ENCODE data around the gene PRKCA.

Gene PRKCA

DNA sequence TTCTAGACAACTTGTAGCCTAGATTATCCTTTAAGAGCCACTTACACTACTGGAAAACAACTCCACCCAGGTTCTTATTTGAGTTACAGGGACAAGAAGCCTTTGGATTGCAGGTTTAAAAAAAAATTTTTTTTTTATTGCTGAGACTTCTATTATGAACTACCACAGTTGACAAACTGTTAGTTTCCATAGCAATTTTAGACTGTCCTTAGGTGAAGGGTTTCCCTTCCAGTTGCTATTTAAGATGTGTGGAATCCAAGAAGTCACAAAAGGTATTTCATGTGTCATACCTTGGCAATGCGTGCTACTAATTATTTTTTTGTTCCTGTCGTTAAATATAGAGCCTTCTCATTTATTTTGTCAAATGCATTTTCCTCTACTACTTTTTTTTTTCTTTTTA lies 253.2 kb downstream of the PRKCA start:
- DNase-seq = no peak

DNA sequence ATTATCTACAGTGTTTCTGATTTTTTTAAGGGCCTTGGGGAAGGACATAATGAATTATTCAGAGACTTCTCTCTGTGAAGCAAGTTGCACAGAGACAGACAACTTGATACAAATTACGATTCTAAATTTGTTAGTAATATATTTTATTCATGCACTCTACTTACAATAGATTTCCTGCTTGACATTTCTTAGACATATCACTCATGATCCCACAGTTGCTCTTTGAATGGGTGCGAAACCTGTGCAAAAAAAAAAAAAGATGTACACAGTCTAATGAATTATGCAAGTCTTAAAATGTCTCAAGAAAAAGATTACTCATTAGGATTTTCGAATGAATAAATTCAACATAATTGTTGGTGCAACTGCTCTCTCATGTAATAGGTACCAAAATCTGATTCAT lies 254.8 kb downstream of the PRKCA start:
- DNase-seq = no peak

GRCh38 chr17:66557886-66558285 lies 255.5 kb downstream of the PRKCA start:
- DNase-seq = no peak

GRCh38 chr17:66560691-66561090 lies 258.3 kb downstream of the PRKCA start:
- DNase-seq = no peak

DNA sequence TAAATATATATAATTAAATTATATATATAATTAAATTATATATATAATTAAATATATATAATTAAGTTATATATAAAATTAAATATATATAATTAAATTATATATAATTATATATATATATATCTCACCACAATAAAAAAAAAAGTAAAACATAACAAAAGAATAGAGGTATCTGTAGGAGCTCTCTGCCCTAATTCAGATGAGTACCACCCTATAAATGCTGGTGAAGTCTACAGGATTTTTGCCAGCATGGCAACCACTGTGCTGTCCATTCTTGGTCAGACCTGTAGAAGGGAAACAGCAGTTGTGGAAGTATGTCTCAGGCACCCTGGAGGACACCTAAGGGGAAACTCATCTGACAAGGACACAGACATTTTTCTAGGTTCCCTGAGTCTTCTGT lies 259.7 kb downstream of the PRKCA start:
- no peak for DNase-seq

- no peak for DNase-seq
These were observed 262.6 kb downstream of the PRKCA start for GRCh38 chr17:66564992-66565465.

- no peak for DNase-seq
These were observed 265.1 kb downstream of the PRKCA start for GRCh38 chr17:66567234-66568170.

DNA sequence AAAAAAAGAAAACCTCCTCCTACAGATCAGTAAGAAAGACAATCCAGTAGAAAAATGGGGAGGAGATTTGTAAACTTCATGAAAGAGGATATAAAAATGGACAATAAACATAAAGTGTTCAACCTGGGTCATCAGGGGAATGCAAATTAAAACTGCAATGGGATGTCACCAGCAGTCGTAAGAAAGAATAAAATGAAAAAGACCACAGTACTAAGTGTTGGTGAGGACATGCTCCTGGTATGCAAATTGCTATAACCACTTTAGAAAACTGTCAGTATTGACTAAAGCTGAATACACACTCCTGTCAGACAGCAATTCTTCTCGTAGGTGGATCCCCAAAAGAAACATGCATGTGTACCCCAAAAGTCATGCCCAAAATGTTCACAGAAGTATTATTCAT lies 267.2 kb downstream of the PRKCA start:
- DNase-seq = no peak

GRCh38 chr17:66570447-66571195 lies 268.2 kb downstream of the PRKCA start:
- DNase-seq = no peak

GRCh38 chr17:66571745-66572144 lies 269.3 kb downstream of the PRKCA start:
- no peak for DNase-seq

DNA sequence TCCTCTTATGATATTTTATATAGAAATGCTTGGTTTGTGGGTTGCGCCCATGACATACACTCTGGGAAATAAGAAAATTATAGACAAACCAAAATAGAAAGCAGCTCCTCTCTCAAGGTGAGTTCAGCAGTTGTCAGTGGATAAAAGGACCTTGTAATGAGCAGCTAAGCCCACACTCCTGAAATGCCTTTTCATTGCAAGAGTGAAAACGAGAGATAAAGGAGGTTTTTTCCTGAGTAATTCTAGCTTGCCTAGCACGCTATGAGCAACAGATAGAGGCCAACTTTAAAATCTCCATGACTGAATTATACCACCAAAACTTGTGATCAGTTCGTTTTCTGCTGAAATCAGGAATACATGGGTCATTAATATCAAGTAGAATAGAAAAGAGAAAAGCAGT lies 270.7 kb downstream of the PRKCA start:
- no peak for DNase-seq

GRCh38 chr17:66574123-66574522 lies 271.7 kb downstream of the PRKCA start:
- no peak for DNase-seq

GRCh38 chr17:66576473-66576872 lies 274.1 kb downstream of the PRKCA start:
- DNase-seq = peak; percentile 53

- DNase-seq = no peak
These were observed 274.6 kb downstream of the PRKCA start for GRCh38 chr17:66577041-66577440.

- DNase-seq = no peak
These were observed 276.5 kb downstream of the PRKCA start for GRCh38 chr17:66578781-66579489.

GRCh38 chr17:66579556-66579955 lies 277.1 kb downstream of the PRKCA start:
- DNase-seq = no peak

- DNase-seq = no peak
These were observed 278.0 kb downstream of the PRKCA start for GRCh38 chr17:66580184-66580955.

GRCh38 chr17:66580956-66581391 lies 278.6 kb downstream of the PRKCA start:
- DNase-seq = peak; percentile 22

DNA sequence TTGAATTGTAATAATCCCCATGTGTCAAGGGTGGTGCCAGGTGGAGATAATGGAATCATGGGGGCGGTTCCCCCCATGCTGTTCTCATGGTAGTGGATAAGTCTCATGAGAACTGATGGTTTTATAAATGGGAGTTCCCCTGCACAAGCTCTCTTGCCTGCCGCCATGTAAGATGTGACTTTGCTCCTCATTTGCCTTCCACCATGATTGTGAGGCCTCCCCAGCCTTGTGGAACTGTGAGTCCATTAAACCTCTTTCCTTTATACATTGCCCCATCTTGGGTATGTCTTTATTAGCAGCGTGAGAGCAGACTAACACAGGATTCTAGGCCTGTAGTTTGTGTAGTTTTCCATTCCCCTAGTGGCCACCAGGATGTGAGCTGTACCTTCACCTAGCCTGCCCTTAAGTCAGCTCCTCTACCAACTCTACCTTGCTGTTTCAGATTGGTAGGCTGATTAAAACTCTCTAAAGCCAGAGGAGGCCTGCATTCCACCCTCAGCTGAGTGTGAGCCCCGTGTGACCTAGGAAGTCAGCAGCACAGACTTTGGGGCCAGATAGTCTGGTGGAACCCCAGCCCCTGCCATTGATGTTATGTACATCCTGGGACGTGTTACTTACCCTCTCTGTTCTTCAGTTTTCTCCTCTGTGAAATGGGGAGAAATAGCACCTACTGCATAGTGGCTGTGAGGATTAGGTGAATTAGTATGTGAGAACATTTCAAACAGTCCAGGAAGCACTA lies 280.1 kb downstream of the PRKCA start:
- no peak for DNase-seq

GRCh38 chr17:66583112-66583748 lies 280.8 kb downstream of the PRKCA start:
- no peak for DNase-seq

GRCh38 chr17:66584927-66585326 lies 282.5 kb downstream of the PRKCA start:
- DNase-seq = no peak
